ENCODE results near the gene MKKS.
A peak's percentile ranks its signal among the peaks of the same experiment; 100 is the strongest.

The MKKS gene

DNA sequence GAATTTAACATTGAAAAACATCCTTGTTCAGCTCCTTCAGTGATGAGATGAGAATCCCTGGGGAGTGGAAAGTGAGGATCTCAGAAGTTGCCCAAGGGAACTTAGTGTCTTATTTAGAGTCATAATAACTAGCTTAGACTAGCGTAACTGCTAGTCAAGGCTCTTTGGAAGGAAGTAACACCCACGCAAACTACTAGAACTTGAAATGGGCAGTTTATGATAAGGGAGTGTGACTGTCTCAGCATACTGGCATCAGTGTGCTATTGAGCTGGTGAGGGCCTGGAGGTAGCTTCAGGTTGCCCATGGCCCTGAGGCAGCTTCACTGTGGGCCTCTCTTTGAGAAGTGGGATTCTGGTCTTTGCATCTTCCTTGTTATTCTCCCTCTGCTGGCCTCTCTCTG is 41.2 kb upstream of the MKKS start:
- TF ChIP-seq, protein P1, sequence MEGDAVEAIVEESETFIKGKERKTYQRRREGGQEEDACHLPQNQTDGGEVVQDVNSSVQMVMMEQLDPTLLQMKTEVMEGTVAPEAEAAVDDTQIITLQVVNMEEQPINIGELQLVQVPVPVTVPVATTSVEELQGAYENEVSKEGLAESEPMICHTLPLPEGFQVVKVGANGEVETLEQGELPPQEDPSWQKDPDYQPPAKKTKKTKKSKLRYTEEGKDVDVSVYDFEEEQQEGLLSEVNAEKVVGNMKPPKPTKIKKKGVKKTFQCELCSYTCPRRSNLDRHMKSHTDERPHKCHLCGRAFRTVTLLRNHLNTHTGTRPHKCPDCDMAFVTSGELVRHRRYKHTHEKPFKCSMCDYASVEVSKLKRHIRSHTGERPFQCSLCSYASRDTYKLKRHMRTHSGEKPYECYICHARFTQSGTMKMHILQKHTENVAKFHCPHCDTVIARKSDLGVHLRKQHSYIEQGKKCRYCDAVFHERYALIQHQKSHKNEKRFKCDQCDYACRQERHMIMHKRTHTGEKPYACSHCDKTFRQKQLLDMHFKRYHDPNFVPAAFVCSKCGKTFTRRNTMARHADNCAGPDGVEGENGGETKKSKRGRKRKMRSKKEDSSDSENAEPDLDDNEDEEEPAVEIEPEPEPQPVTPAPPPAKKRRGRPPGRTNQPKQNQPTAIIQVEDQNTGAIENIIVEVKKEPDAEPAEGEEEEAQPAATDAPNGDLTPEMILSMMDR (conservative IDR thresholded peaks at IDR 0.05; ENCODE audit: control insufficient read depth, insufficient read depth, low read depth, low read length), result no peak
- peak; percentile 9 for DNase-seq (ENCODE audit: low read depth)
- no peak overlapping the region for H3K4me3 ChIP-seq (ENCODE audit: control insufficient read depth, low read depth, low read length)

DNA sequence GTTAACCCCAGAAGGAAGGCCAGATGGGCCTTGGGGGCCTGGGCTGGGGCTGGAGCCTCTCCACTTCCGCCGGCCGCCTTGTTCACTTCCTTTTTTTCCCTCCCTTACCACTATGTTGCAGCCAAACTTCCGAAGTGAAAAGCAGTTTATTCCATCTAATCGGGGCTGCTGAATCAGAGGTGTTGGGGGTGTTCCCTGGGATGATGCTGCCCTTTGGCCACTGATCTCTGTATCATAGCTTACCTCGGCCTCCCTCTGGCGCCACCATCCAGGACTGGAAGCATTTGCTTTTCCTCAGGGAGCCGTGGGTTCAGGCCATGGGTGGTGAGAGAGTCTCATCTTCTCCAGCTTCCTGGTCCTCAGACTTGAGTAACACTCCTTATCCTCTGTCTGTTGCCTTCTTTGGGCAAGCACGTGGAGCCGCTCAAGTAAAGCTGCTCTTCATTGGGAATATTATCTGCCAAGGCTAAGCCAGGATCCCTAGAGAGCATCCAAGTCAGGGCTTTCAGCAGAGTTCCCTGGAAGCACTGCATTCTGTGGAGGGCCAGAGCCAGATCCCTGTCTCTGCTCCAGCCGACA is 40.7 kb upstream of the MKKS start:
- no peak overlapping the region for H3K4me3 ChIP-seq (ENCODE audit: control insufficient read depth, low read depth, low read length)
- DNase-seq (ENCODE audit: low read depth), result peak; percentile 44
- TF ChIP-seq, protein P1 (conservative IDR thresholded peaks at IDR 0.05; ENCODE audit: control insufficient read depth, insufficient read depth, low read depth, low read length), result no peak

DNA sequence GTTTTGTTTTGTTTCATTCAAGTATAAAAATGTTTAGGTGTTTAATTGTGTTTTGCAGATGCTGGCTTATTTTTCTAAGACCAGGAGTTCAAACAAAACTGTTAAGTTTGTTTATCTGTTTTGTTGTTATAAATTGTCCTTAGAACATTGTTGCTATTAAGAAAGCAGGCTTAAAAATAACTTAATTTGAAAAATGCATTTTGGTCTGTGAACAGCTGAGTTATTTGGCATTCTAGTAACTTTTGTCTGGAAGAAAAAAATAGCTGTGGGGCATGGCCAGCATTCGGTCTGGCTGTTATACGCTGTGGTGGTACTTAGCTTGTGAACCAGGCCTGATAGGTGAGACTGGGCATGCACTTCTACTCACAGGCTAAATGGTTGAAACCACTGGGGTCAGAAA is 38.8 kb upstream of the MKKS start:
- DNase-seq (ENCODE audit: low read depth), result no peak
- TF ChIP-seq, protein P1 (conservative IDR thresholded peaks at IDR 0.05; ENCODE audit: control insufficient read depth, insufficient read depth, low read depth, low read length), result no peak
- no peak overlapping the region for H3K4me3 ChIP-seq (ENCODE audit: control insufficient read depth, low read depth, low read length)

DNA sequence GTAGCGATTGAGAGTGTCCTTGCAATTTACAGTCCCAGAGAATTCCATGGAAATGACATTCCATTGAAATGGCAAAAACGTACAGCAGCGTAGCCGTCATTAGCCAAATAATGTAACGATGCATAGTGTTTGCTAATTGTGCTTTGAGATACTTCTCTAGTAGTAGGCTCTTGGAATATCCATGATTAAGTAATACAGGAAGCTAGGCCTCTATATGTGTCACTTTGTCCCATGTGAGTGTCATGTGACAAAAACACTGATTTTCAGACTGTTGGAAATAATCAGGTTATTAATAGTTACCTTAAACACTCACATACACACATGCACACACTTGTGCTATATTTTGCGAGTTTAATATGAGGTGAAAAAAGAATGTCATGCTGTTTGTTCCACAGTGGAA is 36.3 kb upstream of the MKKS start:
- TF ChIP-seq, protein P1 (conservative IDR thresholded peaks at IDR 0.05; ENCODE audit: control insufficient read depth, insufficient read depth, low read depth, low read length), result no peak
- no peak for DNase-seq (ENCODE audit: low read depth)
- H3K4me3 ChIP-seq (ENCODE audit: control insufficient read depth, low read depth, low read length), result no peak overlapping the region

DNA sequence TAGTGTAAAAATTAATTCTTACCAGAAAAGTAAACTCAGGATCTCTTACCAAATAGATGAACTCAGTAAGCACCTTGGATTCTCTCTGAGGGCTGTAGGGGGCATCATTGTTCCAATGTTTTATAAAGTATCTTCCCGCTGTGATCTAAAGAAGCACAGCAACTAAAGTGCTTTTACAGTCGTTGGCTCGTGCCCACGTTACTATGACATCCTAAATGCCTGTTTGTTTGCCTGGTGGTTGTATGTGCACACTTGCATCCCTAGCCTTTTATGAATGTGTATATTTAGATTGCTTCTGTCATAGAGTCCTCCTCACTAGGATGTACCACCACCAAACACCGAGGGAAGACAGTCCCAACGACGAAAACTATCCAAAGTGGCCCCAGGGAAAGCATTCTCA is 35.6 kb upstream of the MKKS start:
- H3K4me3 ChIP-seq (ENCODE audit: control insufficient read depth, low read depth, low read length), result no peak overlapping the region
- peak; percentile 92 for DNase-seq (ENCODE audit: low read depth)
- TF ChIP-seq, protein P1 (conservative IDR thresholded peaks at IDR 0.05; ENCODE audit: control insufficient read depth, insufficient read depth, low read depth, low read length), result peak; percentile 78

DNA sequence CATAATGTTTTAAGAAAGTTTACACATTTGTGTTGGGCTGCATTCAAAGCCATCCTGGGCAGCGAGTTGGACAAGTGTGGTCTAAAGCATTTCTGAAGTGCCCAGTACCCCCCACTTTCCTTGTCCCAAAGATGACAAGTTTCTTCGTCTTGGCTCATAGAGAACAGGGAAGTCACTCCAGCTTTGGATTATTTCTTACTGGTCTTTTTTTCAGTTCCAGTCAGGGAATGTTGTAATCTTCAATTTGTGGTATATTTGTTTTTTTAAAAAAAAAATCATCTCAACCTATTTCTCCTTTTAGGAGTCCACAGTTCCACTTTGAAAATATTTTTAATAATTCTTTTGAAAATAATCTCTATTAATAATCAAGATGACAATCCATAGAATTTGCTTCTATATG is 35.0 kb upstream of the MKKS start:
- H3K4me3 ChIP-seq (ENCODE audit: control insufficient read depth, low read depth, low read length), result no peak overlapping the region
- DNase-seq (ENCODE audit: low read depth), result no peak
- TF ChIP-seq, protein P1 (conservative IDR thresholded peaks at IDR 0.05; ENCODE audit: control insufficient read depth, insufficient read depth, low read depth, low read length), result no peak

DNA sequence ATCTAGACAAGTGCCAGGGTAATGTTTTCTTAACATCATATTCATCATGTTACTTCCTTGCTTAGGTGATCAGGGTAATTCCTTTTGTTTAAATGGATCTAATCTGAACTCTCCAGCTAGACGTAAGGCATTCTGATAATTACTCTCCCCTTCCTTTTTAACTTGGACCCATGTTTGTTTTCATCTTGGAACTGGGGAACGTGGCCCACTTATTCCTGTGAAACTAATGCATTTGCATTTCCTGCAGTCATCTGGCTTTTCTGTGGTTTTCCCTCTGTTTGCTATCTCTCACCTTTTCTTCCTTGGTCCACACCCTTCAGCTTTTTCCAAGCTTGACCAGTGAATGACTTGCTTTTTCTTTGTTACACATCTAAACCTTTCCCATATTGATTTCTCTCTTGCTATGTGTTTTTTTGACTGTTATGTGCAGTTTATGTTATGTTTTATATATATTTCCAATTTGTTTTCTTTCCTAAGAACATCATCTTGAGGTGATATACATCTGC is 34.4 kb upstream of the MKKS start:
- no peak for DNase-seq (ENCODE audit: low read depth)
- no peak overlapping the region for H3K4me3 ChIP-seq (ENCODE audit: control insufficient read depth, low read depth, low read length)
- TF ChIP-seq, protein P1 (conservative IDR thresholded peaks at IDR 0.05; ENCODE audit: control insufficient read depth, insufficient read depth, low read depth, low read length), result no peak
